ENCODE results near the gene MATN1.
A peak's percentile ranks its signal among the peaks of the same experiment; 100 is the strongest.

Gene MATN1

DNA sequence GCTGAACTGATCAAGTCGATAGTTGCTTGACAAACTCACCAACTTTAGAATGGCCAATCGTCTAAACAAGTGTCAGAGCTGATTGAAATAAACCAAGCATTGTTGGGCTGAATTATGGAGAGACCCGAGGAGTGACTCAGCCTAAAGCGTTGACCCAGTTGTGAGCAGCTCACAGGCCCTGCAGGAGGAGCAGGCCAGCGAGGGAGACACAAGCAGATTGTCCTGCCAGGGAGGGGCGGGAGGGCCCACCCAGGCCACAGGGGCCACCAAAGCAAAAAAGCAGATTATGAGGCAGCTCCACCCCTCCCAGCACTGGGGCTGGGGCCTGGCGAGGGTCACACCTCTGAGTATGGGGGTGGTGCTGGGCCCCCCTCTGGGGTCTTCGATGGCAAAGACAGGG lies 10.1 kb upstream of the MATN1 start:
- no peaks in the 10 kb centered on the region for H3K27me3 Mint-ChIP-seq
- H3K4me1 Mint-ChIP-seq (ENCODE audit: low read depth): peaks cover 31% of the 10 kb centered on the region
- peak overlapping the region; percentile 25 for H3K27ac Mint-ChIP-seq
- H3K36me3 Mint-ChIP-seq: peaks cover 8% of the 10 kb centered on the region
- no peaks in the 10 kb centered on the region for H3K9me3 Mint-ChIP-seq (ENCODE audit: low read depth)
- H3K4me3 Mint-ChIP-seq: no peak overlapping the region

DNA sequence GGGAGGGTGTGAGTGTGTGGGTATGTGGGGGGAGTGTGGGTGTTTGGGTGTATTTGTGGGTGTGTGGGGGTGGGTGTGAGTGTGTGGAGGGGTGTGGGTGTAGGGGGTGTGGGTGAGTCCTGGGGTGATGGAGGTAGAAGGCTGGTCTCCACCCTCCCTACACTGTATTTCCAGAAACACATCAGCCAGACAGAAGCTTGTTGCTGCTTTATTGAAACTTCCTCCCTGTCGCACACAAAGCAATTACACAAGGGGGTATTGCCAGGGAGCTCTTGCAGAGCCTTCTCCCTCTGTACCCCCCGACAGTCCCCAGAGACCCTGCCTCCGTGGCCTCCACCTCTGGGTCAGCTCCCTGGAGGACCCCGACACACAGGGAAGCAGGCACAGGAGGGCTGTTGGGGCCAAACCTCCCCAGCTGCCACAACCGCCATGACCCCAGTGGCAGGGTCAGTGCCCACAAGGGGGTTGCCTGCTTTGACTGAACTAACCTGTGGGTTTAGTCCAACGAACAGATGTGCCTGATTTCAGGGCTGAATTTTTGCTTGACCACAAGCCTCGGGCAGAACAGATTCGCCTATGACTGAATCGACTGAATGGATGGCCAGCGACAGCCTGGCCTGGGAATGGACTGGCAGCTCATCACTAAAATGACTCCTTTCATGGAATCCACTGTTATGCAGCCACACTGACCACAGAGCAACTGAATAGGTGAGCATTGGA lies 9.1 kb upstream of the MATN1 start:
- Mint-ChIP-seq H3K36me3 (peaks cover 2% of the 10 kb centered on the region), H3K27ac (peak overlapping the region; percentile 78), H3K27me3 (no peaks in the 10 kb centered on the region), H3K4me1 (ENCODE audit: low read depth) (peaks cover 23% of the 10 kb centered on the region), H3K4me3 (peak overlapping the region; percentile 13), H3K9me3 (ENCODE audit: low read depth) (no peaks in the 10 kb centered on the region)

DNA sequence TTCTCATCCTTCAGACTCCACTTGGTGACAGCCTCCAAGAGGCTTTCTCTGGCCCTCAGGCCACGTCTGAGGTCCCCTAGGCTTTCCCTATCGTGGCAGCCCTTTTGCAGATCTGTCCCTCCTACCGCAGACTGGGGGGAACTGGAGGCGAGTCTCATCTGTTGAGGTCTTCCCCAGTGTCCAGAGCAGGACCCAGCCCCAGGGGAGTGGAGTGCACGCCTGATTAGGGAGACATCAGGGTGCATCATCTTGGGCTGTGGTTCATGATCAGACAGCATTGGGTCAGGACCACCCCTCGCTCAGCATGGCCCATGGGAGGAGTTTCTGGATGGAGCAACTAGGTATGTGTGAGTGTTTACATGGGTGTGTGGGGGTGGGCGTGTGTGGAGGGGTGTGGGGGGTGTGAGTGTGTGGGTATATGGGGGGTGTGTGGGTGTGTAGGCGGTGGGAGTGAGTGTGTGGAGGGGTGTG lies 8.5 kb upstream of the MATN1 start:
- H3K27ac Mint-ChIP-seq: peak overlapping the region; percentile 84
- H3K36me3 Mint-ChIP-seq: peaks cover 4% of the 10 kb centered on the region
- H3K9me3 Mint-ChIP-seq (ENCODE audit: low read depth): no peaks in the 10 kb centered on the region
- H3K4me3 Mint-ChIP-seq: no peak overlapping the region
- H3K27me3 Mint-ChIP-seq: no peaks in the 10 kb centered on the region
- H3K4me1 Mint-ChIP-seq (ENCODE audit: low read depth): peaks cover 17% of the 10 kb centered on the region

DNA sequence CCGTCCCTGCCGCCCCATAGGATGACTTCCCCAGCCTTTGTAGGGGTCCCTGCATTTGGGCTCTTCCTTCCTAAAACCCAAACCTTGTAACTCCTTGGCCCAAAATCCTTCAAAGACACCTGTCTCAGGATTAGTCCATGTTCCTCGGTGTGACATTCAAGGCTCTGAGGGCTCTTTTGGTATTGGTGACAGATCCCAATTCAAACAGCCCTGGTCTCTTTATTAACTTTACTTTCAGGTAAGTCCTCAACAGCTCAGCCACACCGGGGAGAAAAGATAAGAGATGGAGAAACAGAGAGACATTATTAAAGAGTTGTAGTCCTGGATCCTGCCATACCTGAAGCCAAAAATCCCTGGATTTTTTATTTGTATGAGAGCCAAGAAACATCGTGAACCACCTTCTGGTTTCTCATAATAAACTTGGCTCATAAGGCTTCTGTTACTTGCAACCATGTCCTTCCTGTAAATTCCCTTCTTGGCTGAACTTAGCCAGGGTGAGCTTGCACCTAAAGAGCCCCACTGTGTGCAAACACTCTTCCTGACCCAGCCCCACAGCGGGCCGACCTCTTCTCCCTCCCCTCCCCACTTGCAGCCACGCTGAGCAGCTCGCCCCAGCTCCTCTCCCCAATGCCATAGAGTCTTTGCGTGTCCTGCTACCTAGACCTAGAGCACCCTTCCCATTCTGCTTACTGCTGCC lies 7.9 kb upstream of the MATN1 start:
- H3K27ac Mint-ChIP-seq: peak overlapping the region; percentile 84
- H3K4me1 Mint-ChIP-seq (ENCODE audit: low read depth): peaks cover 17% of the 10 kb centered on the region

DNA sequence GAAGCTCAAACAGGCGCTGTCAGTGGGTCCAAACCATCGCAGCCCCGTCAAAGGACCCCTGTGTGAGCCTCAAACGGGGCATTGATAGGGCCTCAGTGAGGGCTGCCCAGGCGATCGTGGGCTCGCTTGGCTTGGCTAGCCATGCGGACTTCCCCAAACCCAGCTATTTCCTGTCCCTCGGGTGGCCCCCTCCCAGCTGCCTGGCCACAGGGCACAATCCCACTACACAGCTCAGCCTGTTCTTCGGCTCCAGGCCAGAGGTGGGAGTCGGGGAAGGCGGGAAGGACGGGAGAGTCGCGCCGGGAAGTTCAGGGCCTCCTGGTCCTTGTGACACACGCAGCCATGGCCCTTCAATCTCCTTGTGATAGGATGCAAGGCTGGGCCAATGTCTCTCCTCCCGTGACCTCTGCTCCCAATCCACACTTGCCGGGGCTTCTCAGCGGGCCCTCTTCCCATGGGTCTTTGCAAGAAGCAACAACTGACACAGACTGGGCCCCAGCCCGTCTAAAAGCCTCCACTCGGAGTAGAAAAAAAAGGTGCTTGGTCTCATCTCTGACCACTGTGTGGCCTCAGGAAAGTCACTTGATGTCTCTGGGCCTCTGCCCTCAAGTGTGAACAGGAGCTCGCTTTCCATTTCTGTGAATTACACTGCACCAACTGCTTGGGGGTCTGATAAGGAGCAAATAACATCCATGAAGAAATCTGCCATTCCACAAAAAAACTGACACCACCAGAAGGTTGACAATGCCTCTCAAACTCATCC lies 7.1 kb upstream of the MATN1 start:
- peaks cover 17% of the 10 kb centered on the region for H3K4me1 Mint-ChIP-seq (ENCODE audit: low read depth)
- H3K27ac Mint-ChIP-seq: peak overlapping the region; percentile 77
- H3K4me3 Mint-ChIP-seq: no peak overlapping the region
- H3K36me3 Mint-ChIP-seq: peaks cover 4% of the 10 kb centered on the region
- H3K9me3 Mint-ChIP-seq (ENCODE audit: low read depth): no peaks in the 10 kb centered on the region
- H3K27me3 Mint-ChIP-seq: no peaks in the 10 kb centered on the region

More for the DNA sequence above, 7.9 kb upstream of the MATN1 start:
- Mint-ChIP-seq H3K36me3 (peaks cover 4% of the 10 kb centered on the region), H3K27me3 (no peaks in the 10 kb centered on the region), H3K4me3 (no peak overlapping the region), H3K9me3 (ENCODE audit: low read depth) (no peaks in the 10 kb centered on the region)

DNA sequence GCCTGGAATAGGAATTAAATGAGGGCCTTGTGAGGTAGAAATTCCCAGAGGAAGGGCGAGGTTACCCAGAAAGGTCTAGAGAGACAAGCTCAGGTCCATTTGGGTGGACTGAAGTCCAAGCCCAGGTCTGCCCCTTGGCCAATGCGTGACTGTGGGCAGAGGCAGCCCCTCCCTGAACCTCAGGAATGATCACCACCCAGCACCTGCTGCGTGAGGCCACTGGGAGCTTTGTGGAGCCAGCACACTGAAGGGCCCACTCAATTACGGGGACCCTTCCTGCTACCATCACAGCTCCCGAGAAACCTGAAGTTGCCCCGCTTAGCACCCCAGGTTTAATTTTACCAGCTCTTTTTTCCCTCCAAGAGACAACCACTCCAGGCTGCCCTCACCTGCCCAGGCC lies 6.5 kb upstream of the MATN1 start:
- H3K27ac Mint-ChIP-seq: no peak overlapping the region
- no peak overlapping the region for H3K4me3 Mint-ChIP-seq
- H3K27me3 Mint-ChIP-seq: no peaks in the 10 kb centered on the region
- no peaks in the 10 kb centered on the region for H3K9me3 Mint-ChIP-seq (ENCODE audit: low read depth)
- H3K4me1 Mint-ChIP-seq (ENCODE audit: low read depth): peaks cover 17% of the 10 kb centered on the region
- H3K36me3 Mint-ChIP-seq: peaks cover 4% of the 10 kb centered on the region

DNA sequence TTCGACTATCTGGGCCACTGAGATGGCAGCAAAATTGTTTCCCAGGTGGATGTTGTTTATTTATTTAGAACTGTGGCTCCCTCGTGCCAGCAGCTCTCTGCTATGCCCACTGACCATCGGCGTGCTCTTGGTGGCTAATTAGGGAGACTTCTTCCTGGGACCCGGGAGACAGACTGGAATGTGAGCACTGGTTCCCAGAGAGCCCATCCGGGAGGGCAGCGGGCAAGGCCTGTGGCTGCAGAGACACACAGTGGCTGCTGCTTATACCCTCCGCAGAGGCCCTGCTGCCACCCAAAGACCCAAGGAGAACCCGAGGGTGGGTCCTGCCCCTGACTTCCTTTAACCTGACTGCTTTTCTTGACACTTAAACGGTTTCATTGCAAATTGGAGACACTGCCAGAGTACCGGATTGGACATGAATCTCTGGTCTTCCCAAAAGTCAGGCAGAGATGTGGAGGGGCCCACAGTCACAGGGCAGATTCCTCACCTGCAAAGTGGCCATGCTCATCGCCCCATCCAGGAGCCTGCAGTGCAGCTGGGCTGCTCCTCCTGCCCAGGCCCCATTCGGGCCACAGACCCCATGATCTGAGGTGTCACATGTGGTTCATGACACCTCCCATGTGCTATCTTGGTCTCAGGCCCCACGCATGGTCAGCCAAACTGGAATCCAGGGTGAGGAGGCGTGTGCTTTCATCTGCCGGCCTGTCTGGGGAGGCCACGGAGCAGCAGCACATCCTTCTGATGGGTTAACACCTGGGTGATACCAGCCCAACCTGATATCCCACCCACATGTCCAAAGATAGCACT lies 5.7 kb upstream of the MATN1 start:
- Mint-ChIP-seq H3K4me3 (no peak overlapping the region), H3K27ac (peak overlapping the region; percentile 46)

DNA sequence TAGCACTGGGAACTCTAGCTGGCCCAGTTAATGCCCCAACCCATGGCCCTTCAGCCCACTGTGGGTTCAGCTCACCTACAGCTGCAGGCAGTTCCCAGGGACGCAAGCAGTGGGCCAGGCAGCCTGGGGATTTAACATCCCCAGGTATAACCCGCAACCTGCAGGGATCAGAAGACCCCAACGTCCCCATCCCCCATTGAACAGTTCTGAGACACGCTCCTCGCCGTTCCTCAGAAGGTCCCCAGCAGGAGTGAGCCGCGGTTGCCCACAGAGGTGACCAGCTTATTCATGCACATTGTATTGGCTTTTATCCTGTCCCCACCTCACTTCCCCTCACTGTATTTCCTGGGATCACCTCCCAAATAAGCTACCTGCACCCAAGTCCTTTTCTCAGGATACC lies 5.0 kb upstream of the MATN1 start:
- H3K27ac Mint-ChIP-seq: peak overlapping the region; percentile 46
- H3K36me3 Mint-ChIP-seq: peaks cover 4% of the 10 kb centered on the region
- H3K27me3 Mint-ChIP-seq: no peaks in the 10 kb centered on the region
- no peaks in the 10 kb centered on the region for H3K9me3 Mint-ChIP-seq (ENCODE audit: low read depth)
- H3K4me1 Mint-ChIP-seq (ENCODE audit: low read depth): peaks cover 23% of the 10 kb centered on the region
- H3K4me3 Mint-ChIP-seq: no peak overlapping the region

More for the DNA sequence above, 5.7 kb upstream of the MATN1 start:
- Mint-ChIP-seq H3K27me3 (no peaks in the 10 kb centered on the region), H3K36me3 (peaks cover 4% of the 10 kb centered on the region), H3K9me3 (ENCODE audit: low read depth) (no peaks in the 10 kb centered on the region), H3K4me1 (ENCODE audit: low read depth) (peaks cover 21% of the 10 kb centered on the region)

DNA sequence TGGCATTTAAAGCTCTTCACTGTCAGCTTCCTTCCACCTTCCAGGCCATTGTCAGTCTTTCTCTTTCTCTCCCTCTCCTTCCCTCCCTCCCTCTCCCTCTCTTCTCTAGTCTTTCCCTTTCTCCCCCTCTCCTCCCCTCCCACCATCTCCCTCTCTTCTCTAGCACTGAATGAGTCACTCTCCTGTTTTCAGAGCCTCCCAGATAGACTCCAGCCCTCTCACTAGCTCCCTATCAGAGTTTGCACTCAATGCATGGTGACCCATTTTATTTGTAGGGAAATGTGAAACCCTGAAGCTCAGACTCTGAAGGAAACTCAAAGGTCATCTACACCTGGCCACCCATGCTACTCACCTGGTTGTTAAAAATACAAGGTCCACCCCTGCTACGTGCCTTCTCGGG lies 4.4 kb upstream of the MATN1 start:
- Mint-ChIP-seq H3K27ac (peak overlapping the region; percentile 41), H3K4me3 (no peak overlapping the region), H3K27me3 (no peaks in the 10 kb centered on the region), H3K9me3 (ENCODE audit: low read depth) (no peaks in the 10 kb centered on the region), H3K36me3 (peaks cover 4% of the 10 kb centered on the region), H3K4me1 (ENCODE audit: low read depth) (peaks cover 24% of the 10 kb centered on the region)

DNA sequence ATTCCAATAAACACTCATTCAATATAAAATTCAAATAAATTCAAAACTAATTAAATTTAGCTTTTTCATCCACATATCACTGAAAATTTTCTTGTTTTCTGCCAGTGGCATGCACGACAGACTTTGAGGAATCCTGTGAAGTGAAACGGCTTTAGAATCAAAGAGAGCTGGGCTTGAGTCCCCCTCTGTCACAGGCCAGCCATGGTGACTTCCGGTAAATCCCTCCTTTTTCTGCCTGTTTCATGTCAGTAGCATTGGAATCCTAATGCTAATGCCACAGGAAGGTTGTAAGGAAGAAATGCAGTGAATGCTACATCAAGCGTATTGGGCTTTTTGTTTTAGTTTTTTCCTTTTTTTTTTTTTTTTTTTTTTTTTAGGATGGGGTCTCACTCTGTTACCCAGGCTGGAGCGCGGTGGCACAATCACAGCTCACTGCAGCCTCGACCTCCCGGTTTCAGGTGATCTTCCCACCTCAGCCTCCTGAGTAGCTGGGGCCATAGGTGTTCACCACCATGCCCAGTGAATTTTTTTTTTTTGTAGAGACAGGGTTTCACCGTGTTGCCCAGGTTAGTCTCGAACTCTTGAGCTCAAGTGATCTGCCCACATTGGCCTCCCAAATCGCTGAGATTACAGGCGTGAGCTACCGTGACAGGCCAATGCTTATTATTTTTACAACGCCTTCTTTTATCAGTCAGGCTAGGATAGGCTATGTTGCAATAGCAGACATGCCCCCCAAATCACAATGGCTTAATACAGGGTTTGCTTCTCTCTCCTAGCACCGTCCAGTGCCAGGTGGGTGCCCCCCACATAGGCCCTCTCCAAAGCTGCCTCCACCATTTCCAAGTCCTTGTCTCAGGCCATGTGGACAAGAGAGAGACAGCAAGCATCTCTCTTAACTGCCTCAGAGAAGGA lies 3.6 kb upstream of the MATN1 start:
- Mint-ChIP-seq H3K9me3 (ENCODE audit: low read depth) (no peaks in the 10 kb centered on the region), H3K4me3 (no peak overlapping the region), H3K36me3 (peaks cover 2% of the 10 kb centered on the region), H3K4me1 (ENCODE audit: low read depth) (peaks cover 30% of the 10 kb centered on the region), H3K27ac (peak overlapping the region; percentile 41), H3K27me3 (no peaks in the 10 kb centered on the region)

DNA sequence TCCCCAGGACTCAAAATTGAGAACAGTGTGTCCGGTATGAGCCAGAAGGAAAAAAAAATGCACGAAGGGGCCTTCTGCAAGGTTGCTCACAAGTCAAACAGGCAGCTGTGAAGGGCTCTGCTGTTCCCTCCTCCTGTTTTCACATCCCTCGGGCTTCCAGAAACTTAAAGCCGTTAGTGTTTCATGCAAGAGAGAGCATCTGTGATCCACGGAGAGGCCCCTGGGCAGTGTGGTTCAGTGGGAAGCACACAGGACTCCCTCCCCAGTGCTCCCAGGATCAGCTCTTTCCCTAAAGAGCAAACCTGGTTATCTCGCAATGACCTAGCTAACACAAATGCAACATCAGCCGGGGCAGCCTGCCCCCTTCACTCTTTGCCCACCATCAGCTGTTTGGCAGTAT lies 2.9 kb upstream of the MATN1 start:
- H3K4me3 Mint-ChIP-seq: no peak overlapping the region
- peaks cover 27% of the 10 kb centered on the region for H3K4me1 Mint-ChIP-seq (ENCODE audit: low read depth)
- H3K36me3 Mint-ChIP-seq: peaks cover 2% of the 10 kb centered on the region
- no peak overlapping the region for H3K27ac Mint-ChIP-seq
- no peaks in the 10 kb centered on the region for H3K9me3 Mint-ChIP-seq (ENCODE audit: low read depth)
- no peaks in the 10 kb centered on the region for H3K27me3 Mint-ChIP-seq

DNA sequence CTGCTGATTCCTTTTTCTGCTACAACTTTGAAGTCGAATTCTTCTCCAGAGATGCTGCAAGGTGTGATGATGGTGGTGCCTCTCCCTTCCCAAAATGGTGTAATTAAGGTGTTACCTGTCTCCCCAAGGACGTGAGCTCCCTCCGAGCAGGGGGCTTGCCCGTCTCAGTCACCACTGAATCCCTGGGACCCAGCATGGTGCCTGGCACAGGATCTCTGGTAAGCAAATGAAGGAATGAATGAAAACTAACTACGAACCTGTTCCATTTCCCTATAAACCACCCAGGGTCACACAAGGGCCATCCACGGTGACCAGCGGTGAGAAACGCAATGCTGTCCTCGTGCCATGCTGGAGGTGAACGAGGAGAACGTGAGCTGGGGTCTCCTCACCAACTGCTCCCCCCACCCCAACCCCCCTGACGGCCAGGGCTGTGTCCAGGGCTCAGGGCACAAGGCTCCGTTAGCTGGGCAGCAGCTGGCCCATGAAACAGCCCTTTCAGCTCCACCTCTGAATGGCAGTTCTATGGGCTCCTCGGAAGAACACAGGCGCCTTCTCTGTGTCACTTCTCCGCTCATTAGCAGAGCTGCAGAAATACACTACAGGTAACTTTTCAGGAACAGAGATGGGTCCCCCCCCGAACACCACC lies 2.2 kb upstream of the MATN1 start:
- Mint-ChIP-seq H3K27ac (no peak overlapping the region), H3K9me3 (ENCODE audit: low read depth) (no peaks in the 10 kb centered on the region), H3K27me3 (no peaks in the 10 kb centered on the region), H3K36me3 (peaks cover 2% of the 10 kb centered on the region), H3K4me1 (ENCODE audit: low read depth) (peaks cover 29% of the 10 kb centered on the region), H3K4me3 (no peak overlapping the region)

DNA sequence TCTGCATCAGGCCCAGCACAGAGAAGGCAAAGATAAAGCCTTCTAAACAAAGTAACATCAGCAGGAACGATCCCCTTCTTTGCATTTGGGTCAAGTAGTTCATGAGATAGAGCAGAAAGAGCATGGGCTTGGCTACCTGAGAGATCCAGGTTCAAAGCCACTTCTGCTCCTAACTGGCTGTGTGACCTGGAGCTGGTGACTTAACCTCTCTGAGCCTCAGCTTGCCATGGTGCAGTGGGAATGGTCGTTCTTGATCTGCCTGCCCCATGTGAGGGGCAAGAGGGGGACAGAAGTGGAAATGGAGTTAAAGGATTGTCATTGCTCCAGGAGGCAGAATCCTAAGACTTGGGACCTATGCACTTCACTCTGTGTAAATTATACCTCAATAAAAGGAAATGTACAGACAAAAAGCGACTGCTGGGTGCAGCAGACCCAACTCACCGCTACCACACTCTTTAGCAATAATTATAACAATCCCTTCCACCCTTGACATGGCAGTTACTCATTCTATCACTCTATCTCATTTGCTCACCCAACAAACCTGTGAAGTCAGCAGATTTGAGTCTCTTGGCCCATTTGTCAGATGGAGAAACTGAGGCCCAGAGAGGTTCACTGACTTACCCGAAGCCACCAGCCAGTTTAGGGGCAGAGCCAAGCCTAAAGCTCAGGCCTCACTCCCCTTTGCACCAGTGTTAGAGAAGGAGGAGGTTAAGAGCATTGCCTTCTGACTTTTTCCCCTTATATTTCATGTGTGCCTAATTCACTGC lies 1.5 kb upstream of the MATN1 start:
- Mint-ChIP-seq H3K4me3 (no peak overlapping the region), H3K27me3 (no peaks in the 10 kb centered on the region), H3K4me1 (ENCODE audit: low read depth) (peaks cover 34% of the 10 kb centered on the region), H3K36me3 (peaks cover 2% of the 10 kb centered on the region), H3K9me3 (ENCODE audit: low read depth) (no peaks in the 10 kb centered on the region), H3K27ac (no peak overlapping the region)
